ENCODE measurements around the gene TAF15. TPM values are rescaled to one million over a fixed set of nuclear protein-coding genes. Genes with fewer than 3 reads are reported as not detected.

Gene TAF15
- total RNA-seq, result 100 to 1,000 TPM; 114 to 119 TPM
- polyA plus RNA-seq (2013, experiment 1 of 2), result 184 TPM
- polyA plus RNA-seq (2013, experiment 2 of 2), result 211 TPM
- 39.2 to 187 (median 66.0) reads per million in 172 experiments for total RNA-seq

DNA sequence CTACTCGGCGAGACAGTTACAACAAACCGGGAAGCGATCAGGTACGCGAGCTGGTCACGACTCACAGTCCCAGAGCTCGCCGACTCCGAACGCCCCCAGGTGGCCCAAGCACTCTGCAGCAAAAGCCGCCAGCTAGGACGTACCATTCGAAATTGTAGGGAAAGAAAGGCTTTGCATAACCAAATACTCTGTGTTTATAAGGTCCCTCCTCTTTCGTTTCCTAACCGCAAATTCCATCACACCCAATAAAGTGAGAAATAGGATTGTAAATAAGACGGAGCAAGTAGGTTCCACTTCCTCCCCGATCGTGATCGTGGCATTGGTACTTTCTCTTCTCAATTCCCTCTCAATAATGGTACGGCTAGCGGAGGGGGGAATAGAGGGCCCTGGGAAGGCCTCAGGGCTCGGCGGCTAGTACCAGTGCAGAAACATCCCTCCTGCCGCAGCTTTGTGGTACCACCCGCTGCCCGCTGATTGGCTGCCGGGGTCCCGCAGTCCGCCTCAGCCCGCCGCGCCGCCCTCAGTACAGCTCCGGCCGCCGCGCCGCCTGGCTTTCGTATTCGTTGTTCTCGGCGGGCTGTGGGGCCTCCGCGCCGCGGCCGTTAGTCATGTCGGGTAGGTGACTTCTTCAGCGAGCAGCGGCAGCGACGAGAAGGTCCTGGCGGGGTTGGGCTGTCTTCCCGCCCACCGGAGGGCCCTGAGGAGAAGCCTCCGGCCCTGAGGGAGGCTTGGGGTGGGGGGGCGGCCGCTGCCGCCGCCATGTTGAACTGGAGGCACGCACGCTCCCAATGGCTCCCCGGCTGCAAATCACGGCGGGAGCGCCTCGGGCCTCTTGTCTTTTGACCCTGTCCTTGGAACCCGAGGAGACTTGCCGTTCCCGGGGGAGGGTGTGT is at the start of gene TAF15:
TSS of gene TAF15 (plus strand) at position 523 of the 893 bp plus-strand sequence. CDS start at position 609, 86 bp downstream.
- ATAC-seq (ENCODE audit: poor library complexity) (peak; percentile 89), DNase-seq (peak; percentile 87 to 98 (median 93))
- H3K4me1 Mint-ChIP-seq (ENCODE audit: low read depth), result peaks cover 63% of the 10 kb centered on the region
- peak within 1 kb of the TSS; percentile 91 for H3K4me3 Mint-ChIP-seq
- H3K9me3 ChIP-seq (ENCODE audit: control insufficient read depth in 1 of 2, insufficient read depth in 1 of 2, low read length in 2 of 2), result no peaks in the 10 kb centered on the region
- H3K36me3 ChIP-seq (ENCODE audit: insufficient read depth, low read length), result no peaks in the 10 kb centered on the region
- TF ChIP-seq, protein P1, sequence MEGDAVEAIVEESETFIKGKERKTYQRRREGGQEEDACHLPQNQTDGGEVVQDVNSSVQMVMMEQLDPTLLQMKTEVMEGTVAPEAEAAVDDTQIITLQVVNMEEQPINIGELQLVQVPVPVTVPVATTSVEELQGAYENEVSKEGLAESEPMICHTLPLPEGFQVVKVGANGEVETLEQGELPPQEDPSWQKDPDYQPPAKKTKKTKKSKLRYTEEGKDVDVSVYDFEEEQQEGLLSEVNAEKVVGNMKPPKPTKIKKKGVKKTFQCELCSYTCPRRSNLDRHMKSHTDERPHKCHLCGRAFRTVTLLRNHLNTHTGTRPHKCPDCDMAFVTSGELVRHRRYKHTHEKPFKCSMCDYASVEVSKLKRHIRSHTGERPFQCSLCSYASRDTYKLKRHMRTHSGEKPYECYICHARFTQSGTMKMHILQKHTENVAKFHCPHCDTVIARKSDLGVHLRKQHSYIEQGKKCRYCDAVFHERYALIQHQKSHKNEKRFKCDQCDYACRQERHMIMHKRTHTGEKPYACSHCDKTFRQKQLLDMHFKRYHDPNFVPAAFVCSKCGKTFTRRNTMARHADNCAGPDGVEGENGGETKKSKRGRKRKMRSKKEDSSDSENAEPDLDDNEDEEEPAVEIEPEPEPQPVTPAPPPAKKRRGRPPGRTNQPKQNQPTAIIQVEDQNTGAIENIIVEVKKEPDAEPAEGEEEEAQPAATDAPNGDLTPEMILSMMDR (IDR thresholded peaks at IDR 0.05), result peak; percentile 89
- peak within 1 kb of the TSS; percentile 91 for H3K27ac Mint-ChIP-seq
- intact Hi-C loops (cut with DNase I, micrococcal nuclease), result loop anchor here (1.0 to 10.0 kb wide), 6 partner anchors 45 to 647 kb away; partner anchors contain the start of gene AP2B1 (in 1 of the 2)
- H3K4me3 ChIP-seq (ENCODE audit: low read length), result peak within 1 kb of the TSS; percentile 94
- peaks cover 23% of the 10 kb centered on the region for H3K36me3 Mint-ChIP-seq (ENCODE audit: low read depth)
- H3K27me3 ChIP-seq (ENCODE audit: control insufficient read depth in 1 of 2, insufficient read depth in 2 of 2, low read length in 2 of 2), result no peaks in the 10 kb centered on the region
- ChIA-PET CTCF (interaction anchor here (0.6 to 7.6 kb wide), 13 partner anchors 8 to 674 kb away, joined by 3 to 156 read pairs (median 5); partner anchors contain the start of gene MMP28), POLR2A (interaction anchor here (0.6 to 4.8 kb wide), 39 partner anchors 9 to 828 kb away, joined by 3 to 142 read pairs (median 4); partner anchors contain the start of genes GGNBP2, MMP28, NLE1 and PEX12)
- H3K27ac ChIP-seq (ENCODE audit: low read depth in 1 of 2, low read length in 2 of 2), result peak within 1 kb of the TSS; percentile 81 to 91
- no peaks in the 10 kb centered on the region for H3K9me3 Mint-ChIP-seq
- H3K27me3 Mint-ChIP-seq, result no peaks in the 10 kb centered on the region
- H3K4me1 ChIP-seq (ENCODE audit: insufficient read depth, low read length), result peaks cover 39% of the 10 kb centered on the region

DNA sequence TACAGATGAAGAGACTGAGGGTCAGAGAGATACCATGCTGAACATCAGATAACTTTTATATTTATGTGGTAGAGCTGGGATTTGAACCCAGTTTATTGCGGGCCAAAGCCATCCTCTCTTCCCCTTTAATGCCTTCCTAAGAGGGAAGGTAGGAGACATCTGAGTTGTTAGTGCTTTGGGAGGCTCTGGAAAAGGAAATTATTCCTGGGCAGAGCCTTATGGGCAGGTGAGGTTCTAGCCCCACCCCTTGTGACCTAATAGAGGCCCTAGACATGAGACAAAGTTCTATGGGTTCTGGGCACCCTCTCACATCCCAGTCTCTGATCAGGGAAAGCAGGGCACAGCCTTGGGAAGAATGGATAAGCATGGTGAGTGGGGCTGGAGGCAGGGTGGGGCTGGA is 48.7 kb upstream of the TAF15 start, which contains the start of gene C17orf50:
TSS of gene C17orf50 (plus strand) at position 301 of the 400 bp plus-strand sequence. CDS start at position 356, 55 bp downstream.
- Histone ChIP-seq H3K36me3 (ENCODE audit: insufficient read depth, low read length) (no peaks in the 10 kb centered on the region), H3K4me3 (ENCODE audit: low read length) (no peak within 1 kb of the TSS), H3K4me1 (ENCODE audit: insufficient read depth, low read length) (peaks cover 12% of the 10 kb centered on the region), H3K27ac (ENCODE audit: low read depth in 1 of 2, low read length in 2 of 2) (no peak within 1 kb of the TSS), H3K9me3 (ENCODE audit: control insufficient read depth in 1 of 2, insufficient read depth in 1 of 2, low read length in 2 of 2) (no peaks in the 10 kb centered on the region), H3K27me3 (ENCODE audit: control insufficient read depth in 1 of 2, insufficient read depth in 2 of 2, low read length in 2 of 2) (no peaks in the 10 kb centered on the region)
- Mint-ChIP-seq H3K9me3 (no peaks in the 10 kb centered on the region), H3K27ac (no peak within 1 kb of the TSS), H3K27me3 (no peaks in the 10 kb centered on the region), H3K36me3 (ENCODE audit: low read depth) (no peaks in the 10 kb centered on the region), H3K4me1 (ENCODE audit: low read depth) (peaks cover 7% of the 10 kb centered on the region), H3K4me3 (peak within 1 kb of the TSS; percentile 30)
- ChIA-PET CTCF (interaction anchor here (1.7 kb wide), 1 partner anchor 48 kb away, joined by 4 read pairs; the partner anchor contains the start of gene TAF15), POLR2A (no interaction called here)
- intact Hi-C loops (cut with DNase I, micrococcal nuclease), result loop anchor here in 1 of 2 experiments (10.0 kb wide), 1 partner anchor 384 kb away; no protein-coding TSS in a partner anchor
- ATAC-seq (ENCODE audit: poor library complexity) (no peak), DNase-seq (no peak)
- TF ChIP-seq, protein P1 (IDR thresholded peaks at IDR 0.05), result no peak

DNA sequence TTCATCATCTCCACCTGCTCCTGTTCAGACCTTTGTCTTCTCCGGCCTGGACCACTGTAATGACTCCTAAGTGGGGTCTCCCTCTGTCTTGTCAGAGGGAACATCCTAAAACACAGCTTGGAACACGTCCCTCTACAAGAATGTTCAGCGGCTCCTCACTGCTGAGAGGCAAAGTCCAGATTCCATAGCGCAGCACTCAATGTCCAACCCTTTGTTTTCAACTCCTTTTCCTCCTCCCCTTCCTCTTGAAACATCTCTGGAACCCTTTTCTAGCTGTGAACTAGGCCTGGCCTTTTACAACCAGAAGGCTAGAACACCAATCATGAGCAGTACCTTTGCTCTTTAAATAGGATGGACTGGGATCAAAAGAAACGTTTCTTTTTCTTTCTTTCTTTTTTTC is 47.7 kb upstream of the TAF15 start:
- Mint-ChIP-seq H3K9me3 (no peaks in the 10 kb centered on the region), H3K4me3 (peak overlapping the region; percentile 30), H3K36me3 (ENCODE audit: low read depth) (no peaks in the 10 kb centered on the region), H3K27me3 (no peaks in the 10 kb centered on the region), H3K27ac (no peak overlapping the region), H3K4me1 (ENCODE audit: low read depth) (peaks cover 7% of the 10 kb centered on the region)
- CTCF ChIA-PET, result no interaction called here
- DNase-seq (no peak), ATAC-seq (ENCODE audit: poor library complexity) (no peak)
- H3K27ac ChIP-seq (ENCODE audit: low read depth in 1 of 2, low read length in 2 of 2), result no peak overlapping the region
- H3K36me3 ChIP-seq (ENCODE audit: insufficient read depth, low read length), result no peaks in the 10 kb centered on the region
- H3K27me3 ChIP-seq (ENCODE audit: control insufficient read depth in 1 of 2, insufficient read depth in 2 of 2, low read length in 2 of 2), result no peaks in the 10 kb centered on the region
- H3K4me1 ChIP-seq (ENCODE audit: insufficient read depth, low read length), result peaks cover 12% of the 10 kb centered on the region
- H3K4me3 ChIP-seq (ENCODE audit: low read length), result no peak overlapping the region
- intact Hi-C loops (cut with DNase I, micrococcal nuclease), result loop anchor here in 1 of 2 experiments (10.0 kb wide), 1 partner anchor 383 kb away; no protein-coding TSS in a partner anchor
- no peaks in the 10 kb centered on the region for H3K9me3 ChIP-seq (ENCODE audit: control insufficient read depth in 1 of 2, insufficient read depth in 1 of 2, low read length in 2 of 2)
- POLR2A ChIA-PET, result no interaction called here
- TF ChIP-seq, protein P1 (IDR thresholded peaks at IDR 0.05), result no peak
